ENCODE results near the gene TSEN34. TPM values are rescaled to one million over a fixed set of nuclear protein-coding genes. Genes with fewer than 3 reads are reported as not detected.
A peak's percentile ranks its signal among the peaks of the same experiment; 100 is the strongest.

TSEN34 gene
- total and polyA plus RNA-seq, 2 donors, result 31.1 to 81.4 TPM

- H3K4me1 ChIP-seq (ENCODE audit: insufficient read depth), result no peaks in the 10 kb centered on the region
- DNase-seq (ENCODE audit: extremely low spot score), result no peak
- peaks cover 12% of the 10 kb centered on the region for H3K36me3 ChIP-seq (ENCODE audit: insufficient read depth)
- WGBS, result 65% methylated on average over 19 of the region's 19 CpGs
- no peak overlapping the region for H3K4me3 ChIP-seq (ENCODE audit: low read depth, low read length)
- H3K27ac ChIP-seq (ENCODE audit: low read depth), result no peak overlapping the region
These were observed 35.4 kb upstream of the TSEN34 start for GRCh38 chr19:54155694-54156093.

GRCh38 chr19:54156490-54156889 is 34.6 kb upstream of the TSEN34 start:
- 77% methylated on average over 11 of the region's 11 CpGs for WGBS
- DNase-seq (ENCODE audit: extremely low spot score), result no peak
- no peaks in the 10 kb centered on the region for H3K4me1 ChIP-seq (ENCODE audit: insufficient read depth)
- H3K27ac ChIP-seq (ENCODE audit: low read depth), result no peak overlapping the region
- H3K4me3 ChIP-seq (ENCODE audit: low read depth, low read length), result no peak overlapping the region
- peaks cover 12% of the 10 kb centered on the region for H3K36me3 ChIP-seq (ENCODE audit: insufficient read depth)

GRCh38 chr19:54156953-54157352 is 34.2 kb upstream of the TSEN34 start:
- no peak for DNase-seq (ENCODE audit: extremely low spot score)
- Histone ChIP-seq H3K36me3 (ENCODE audit: insufficient read depth) (peaks cover 12% of the 10 kb centered on the region), H3K4me1 (ENCODE audit: insufficient read depth) (no peaks in the 10 kb centered on the region), H3K27ac (ENCODE audit: low read depth) (no peak overlapping the region), H3K4me3 (ENCODE audit: low read depth, low read length) (no peak overlapping the region)
- WGBS, result 91% methylated on average over 3 of the region's 3 CpGs

- Histone ChIP-seq H3K27ac (ENCODE audit: low read depth) (peak overlapping the region; percentile 93), H3K36me3 (ENCODE audit: insufficient read depth) (peaks cover 6% of the 10 kb centered on the region), H3K4me3 (ENCODE audit: low read depth, low read length) (peak overlapping the region; percentile 43), H3K4me1 (ENCODE audit: insufficient read depth) (no peaks in the 10 kb centered on the region)
- DNase-seq (ENCODE audit: extremely low spot score), result no peak
- 9% methylated on average over 19 of the region's 19 CpGs for WGBS
These were observed 32.2 kb upstream of the TSEN34 start for GRCh38 chr19:54158812-54159351.

GRCh38 chr19:54159352-54160181 is 31.5 kb upstream of the TSEN34 start, which contains the start of gene LENG1:
LENG1 (minus strand) TSS chr19:54159721; CDS start chr19:54159695, 26 bp downstream.
- no peaks in the 10 kb centered on the region for H3K4me1 ChIP-seq (ENCODE audit: insufficient read depth)
- peak within 1 kb of the TSS; percentile 43 for H3K4me3 ChIP-seq (ENCODE audit: low read depth, low read length)
- peaks cover 6% of the 10 kb centered on the region for H3K36me3 ChIP-seq (ENCODE audit: insufficient read depth)
- peak within 1 kb of the TSS; percentile 93 for H3K27ac ChIP-seq (ENCODE audit: low read depth)
- peak; percentile 100 for DNase-seq (ENCODE audit: extremely low spot score)
- WGBS, result under 1% methylated on average over 72 of the region's 72 CpGs

GRCh38 chr19:54160182-54160811 is 30.8 kb upstream of the TSEN34 start:
- peaks cover 2% of the 10 kb centered on the region for H3K36me3 ChIP-seq (ENCODE audit: insufficient read depth)
- DNase-seq (ENCODE audit: extremely low spot score), result no peak
- peak overlapping the region; percentile 61 for H3K27ac ChIP-seq (ENCODE audit: low read depth)
- 2% methylated on average over 28 of the region's 28 CpGs for WGBS
- peak overlapping the region; percentile 27 for H3K4me3 ChIP-seq (ENCODE audit: low read depth, low read length)
- no peaks in the 10 kb centered on the region for H3K4me1 ChIP-seq (ENCODE audit: insufficient read depth)

- no peak overlapping the region for H3K27ac ChIP-seq (ENCODE audit: low read depth)
- DNase-seq (ENCODE audit: extremely low spot score), result no peak
- H3K4me1 ChIP-seq (ENCODE audit: insufficient read depth), result no peaks in the 10 kb centered on the region
- 36% methylated on average over 13 of the region's 13 CpGs for WGBS
- H3K36me3 ChIP-seq (ENCODE audit: insufficient read depth), result peaks cover 2% of the 10 kb centered on the region
- no peak overlapping the region for H3K4me3 ChIP-seq (ENCODE audit: low read depth, low read length)
These were observed 30.3 kb upstream of the TSEN34 start for GRCh38 chr19:54160854-54161253.

- Histone ChIP-seq H3K36me3 (ENCODE audit: insufficient read depth) (no peaks in the 10 kb centered on the region), H3K4me3 (ENCODE audit: low read depth, low read length) (peak overlapping the region; percentile 24), H3K4me1 (ENCODE audit: insufficient read depth) (no peaks in the 10 kb centered on the region), H3K27ac (ENCODE audit: low read depth) (no peak overlapping the region)
- 3% methylated on average over 35 of the region's 35 CpGs for WGBS
- no peak for DNase-seq (ENCODE audit: extremely low spot score)
These were observed 28.8 kb upstream of the TSEN34 start for GRCh38 chr19:54162241-54162805.

GRCh38 chr19:54162884-54163283 is 28.2 kb upstream of the TSEN34 start:
- H3K4me3 ChIP-seq (ENCODE audit: low read depth, low read length), result no peak overlapping the region
- no peaks in the 10 kb centered on the region for H3K4me1 ChIP-seq (ENCODE audit: insufficient read depth)
- H3K27ac ChIP-seq (ENCODE audit: low read depth), result no peak overlapping the region
- WGBS, result 65% methylated on average over 14 of the region's 14 CpGs
- no peak for DNase-seq (ENCODE audit: extremely low spot score)
- H3K36me3 ChIP-seq (ENCODE audit: insufficient read depth), result no peaks in the 10 kb centered on the region

- H3K4me1 ChIP-seq (ENCODE audit: insufficient read depth), result no peaks in the 10 kb centered on the region
- no peak overlapping the region for H3K27ac ChIP-seq (ENCODE audit: low read depth)
- DNase-seq (ENCODE audit: extremely low spot score), result no peak
- WGBS, result 10% methylated on average over 37 of the region's 37 CpGs
- H3K4me3 ChIP-seq (ENCODE audit: low read depth, low read length), result no peak overlapping the region
- H3K36me3 ChIP-seq (ENCODE audit: insufficient read depth), result no peaks in the 10 kb centered on the region
These were observed 26.6 kb upstream of the TSEN34 start for GRCh38 chr19:54164369-54165068.

- 90% methylated on average over 25 of the region's 25 CpGs for WGBS
- Histone ChIP-seq H3K36me3 (ENCODE audit: insufficient read depth) (no peaks in the 10 kb centered on the region), H3K4me3 (ENCODE audit: low read depth, low read length) (no peak overlapping the region), H3K4me1 (ENCODE audit: insufficient read depth) (no peaks in the 10 kb centered on the region), H3K27ac (ENCODE audit: low read depth) (no peak overlapping the region)
- DNase-seq (ENCODE audit: extremely low spot score), result no peak
These were observed 25.9 kb upstream of the TSEN34 start for GRCh38 chr19:54165222-54165621.

GRCh38 chr19:54168174-54168917 is 22.8 kb upstream of the TSEN34 start:
- 27% methylated on average over 25 of the region's 25 CpGs for WGBS
- no peaks in the 10 kb centered on the region for H3K4me1 ChIP-seq (ENCODE audit: insufficient read depth)
- no peaks in the 10 kb centered on the region for H3K36me3 ChIP-seq (ENCODE audit: insufficient read depth)
- no peak for DNase-seq (ENCODE audit: extremely low spot score)
- no peak overlapping the region for H3K4me3 ChIP-seq (ENCODE audit: low read depth, low read length)
- no peak overlapping the region for H3K27ac ChIP-seq (ENCODE audit: low read depth)
